Neutrophil (primary cell): ENCODE results near the gene RABL6.

Experiments used
- H3K27ac ChIP-seq: fragments of 200-600 bp; sonication (generic); 2 replicates; pipeline ENCODE4 v1.5.1; 2016; ENCODE audit warnings: mild to moderate bottlenecking, moderate library complexity
- H3K27me3 ChIP-seq: fragments of 200-600 bp; sonication (generic); 2 replicates; pipeline ENCODE4 v1.6.0; 2016; ENCODE audit warnings: mild to moderate bottlenecking
- H3K36me3 ChIP-seq: fragments of 200-600 bp; sonication (generic); 2 replicates; pipeline ENCODE4 v1.5.1; 2017
- H3K4me1 ChIP-seq, 2 experiments: fragments of 200-600 bp in 1 of 2; sonication (generic) in 1 of 2; 1 replicate in 1 of 2; 2 replicates in 1 of 2; pipeline versions ENCODE4 v1.5.1 to v1.6.1; 2013 to 2016; ENCODE audit warnings: low read depth in 1 of 2, low read length in 1 of 2, mild to moderate bottlenecking in 1 of 2, moderate library complexity in 1 of 2; ENCODE audit not compliant: control insufficient read depth in 1 of 2, insufficient read depth in 1 of 2
- H3K4me3 ChIP-seq, 2 experiments: fragments of 200-600 bp in 1 of 2; sonication (generic) in 1 of 2; 1 replicate in 1 of 2; 2 replicates in 1 of 2; pipeline ENCODE4 v1.5.1; 2013 to 2016; ENCODE audit warnings: low read depth in 1 of 2, low read length in 1 of 2, mild to moderate bottlenecking in 1 of 2, moderate library complexity in 1 of 2
- H3K9me3 ChIP-seq: fragments of 200-600 bp; sonication (generic); 2 replicates; pipeline ENCODE4 v1.5.1; 2016
- TF ChIP-seq, protein P1 (sequence below): fragments of 200-600 bp; sonication (generic); IDR thresholded peaks from 2 replicates; pipeline ENCODE4 v1.5.1; 2016; ENCODE audit warnings: antibody characterized with exemption

RABL6 gene

DNA sequence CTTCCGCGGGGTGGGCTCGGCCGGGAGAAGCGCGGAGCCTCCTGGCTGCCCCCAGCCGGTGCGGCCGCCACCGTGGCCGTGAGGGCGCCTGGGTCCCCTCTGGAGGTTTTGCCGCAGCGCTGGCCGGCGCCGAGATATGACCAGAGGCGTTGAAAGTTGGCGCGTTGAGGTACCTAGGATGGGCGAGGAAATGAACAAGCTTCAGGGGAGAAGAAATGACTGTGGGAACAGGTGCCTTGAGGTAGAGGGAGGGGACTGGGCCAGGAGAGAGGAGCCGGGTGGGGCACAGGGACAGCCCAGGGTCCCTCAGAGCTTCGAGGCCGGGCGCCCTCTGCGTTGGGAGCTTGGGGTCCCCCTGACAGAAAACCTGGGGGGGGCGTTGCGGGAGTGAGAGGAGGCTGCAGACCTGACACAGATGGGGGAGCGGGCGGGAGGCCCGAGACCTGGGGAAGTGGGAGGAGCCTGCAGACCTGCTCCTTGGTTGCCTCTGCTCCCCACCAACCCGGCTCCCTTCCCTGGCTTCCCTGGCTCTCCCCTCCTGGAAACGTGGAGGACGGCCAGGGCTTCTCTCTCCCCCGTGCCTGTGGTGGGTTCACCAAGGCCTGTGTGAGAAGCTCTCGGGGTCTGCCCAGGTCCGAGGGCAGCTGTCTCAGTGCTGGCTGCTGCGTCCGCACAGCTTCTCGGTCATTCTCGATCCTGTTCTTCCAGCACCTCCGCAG lies 14.2 kb downstream of the RABL6 start:
- Histone ChIP-seq H3K27ac (no peak overlapping the region), H3K4me1 (peaks cover 4 to 12% of the 10 kb centered on the region in 2 experiments), H3K27me3 (peaks cover 21% of the 10 kb centered on the region), H3K4me3 (no peak overlapping the region), H3K36me3 (peaks cover 38% of the 10 kb centered on the region), H3K9me3 (no peaks in the 10 kb centered on the region)
- TF ChIP-seq, protein P1, sequence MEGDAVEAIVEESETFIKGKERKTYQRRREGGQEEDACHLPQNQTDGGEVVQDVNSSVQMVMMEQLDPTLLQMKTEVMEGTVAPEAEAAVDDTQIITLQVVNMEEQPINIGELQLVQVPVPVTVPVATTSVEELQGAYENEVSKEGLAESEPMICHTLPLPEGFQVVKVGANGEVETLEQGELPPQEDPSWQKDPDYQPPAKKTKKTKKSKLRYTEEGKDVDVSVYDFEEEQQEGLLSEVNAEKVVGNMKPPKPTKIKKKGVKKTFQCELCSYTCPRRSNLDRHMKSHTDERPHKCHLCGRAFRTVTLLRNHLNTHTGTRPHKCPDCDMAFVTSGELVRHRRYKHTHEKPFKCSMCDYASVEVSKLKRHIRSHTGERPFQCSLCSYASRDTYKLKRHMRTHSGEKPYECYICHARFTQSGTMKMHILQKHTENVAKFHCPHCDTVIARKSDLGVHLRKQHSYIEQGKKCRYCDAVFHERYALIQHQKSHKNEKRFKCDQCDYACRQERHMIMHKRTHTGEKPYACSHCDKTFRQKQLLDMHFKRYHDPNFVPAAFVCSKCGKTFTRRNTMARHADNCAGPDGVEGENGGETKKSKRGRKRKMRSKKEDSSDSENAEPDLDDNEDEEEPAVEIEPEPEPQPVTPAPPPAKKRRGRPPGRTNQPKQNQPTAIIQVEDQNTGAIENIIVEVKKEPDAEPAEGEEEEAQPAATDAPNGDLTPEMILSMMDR: no peak

DNA sequence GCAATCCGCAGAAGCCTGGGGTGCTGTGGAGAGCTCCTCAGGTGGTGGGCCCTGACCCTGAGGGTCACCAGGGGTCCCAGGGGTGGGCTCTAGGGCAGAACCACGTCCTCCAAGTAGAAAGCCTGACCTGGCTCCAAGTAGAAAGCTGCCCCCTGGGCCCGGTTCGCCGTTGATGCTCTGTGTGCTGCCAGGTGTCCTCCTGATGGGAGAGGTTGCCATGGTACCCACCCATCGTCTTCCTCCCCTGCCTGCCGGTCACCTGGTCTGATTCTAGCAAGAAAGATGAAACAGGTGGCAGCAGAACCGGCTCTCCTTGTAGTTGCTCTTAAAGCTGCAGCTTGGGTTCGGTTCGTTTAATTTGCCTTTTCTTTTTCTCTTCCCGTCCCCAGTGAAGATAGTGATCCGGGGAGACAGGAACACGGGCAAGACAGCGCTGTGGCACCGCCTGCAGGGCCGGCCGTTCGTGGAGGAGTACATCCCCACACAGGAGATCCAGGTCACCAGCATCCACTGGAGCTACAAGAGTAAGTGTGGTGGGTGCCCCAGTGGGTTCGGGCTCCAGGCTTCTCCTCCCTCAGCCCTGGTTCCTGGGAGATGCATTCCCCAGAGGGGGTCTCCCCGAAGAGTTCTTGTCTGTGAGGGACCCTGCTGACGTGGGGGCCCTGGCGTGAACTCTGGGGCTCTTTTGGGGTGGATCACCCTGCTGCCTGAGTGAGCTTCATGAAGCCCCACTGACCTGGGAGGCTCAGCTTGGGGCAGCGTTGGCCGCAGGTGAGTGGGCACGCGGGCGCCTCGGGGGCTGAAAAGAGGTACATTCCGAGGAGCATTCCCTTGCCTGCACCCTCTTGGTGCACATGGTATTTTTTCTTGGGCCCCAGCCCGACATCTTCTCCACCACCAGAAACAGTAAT lies 15.6 kb downstream of the RABL6 start:
- H3K4me1 ChIP-seq: peaks cover 4 to 12% of the 10 kb centered on the region in 2 experiments
- peaks cover 21% of the 10 kb centered on the region for H3K27me3 ChIP-seq
- H3K4me3 ChIP-seq: no peak overlapping the region
- H3K27ac ChIP-seq: no peak overlapping the region
- TF ChIP-seq, protein P1: no peak
- peaks cover 52% of the 10 kb centered on the region for H3K36me3 ChIP-seq
- H3K9me3 ChIP-seq: no peaks in the 10 kb centered on the region

DNA sequence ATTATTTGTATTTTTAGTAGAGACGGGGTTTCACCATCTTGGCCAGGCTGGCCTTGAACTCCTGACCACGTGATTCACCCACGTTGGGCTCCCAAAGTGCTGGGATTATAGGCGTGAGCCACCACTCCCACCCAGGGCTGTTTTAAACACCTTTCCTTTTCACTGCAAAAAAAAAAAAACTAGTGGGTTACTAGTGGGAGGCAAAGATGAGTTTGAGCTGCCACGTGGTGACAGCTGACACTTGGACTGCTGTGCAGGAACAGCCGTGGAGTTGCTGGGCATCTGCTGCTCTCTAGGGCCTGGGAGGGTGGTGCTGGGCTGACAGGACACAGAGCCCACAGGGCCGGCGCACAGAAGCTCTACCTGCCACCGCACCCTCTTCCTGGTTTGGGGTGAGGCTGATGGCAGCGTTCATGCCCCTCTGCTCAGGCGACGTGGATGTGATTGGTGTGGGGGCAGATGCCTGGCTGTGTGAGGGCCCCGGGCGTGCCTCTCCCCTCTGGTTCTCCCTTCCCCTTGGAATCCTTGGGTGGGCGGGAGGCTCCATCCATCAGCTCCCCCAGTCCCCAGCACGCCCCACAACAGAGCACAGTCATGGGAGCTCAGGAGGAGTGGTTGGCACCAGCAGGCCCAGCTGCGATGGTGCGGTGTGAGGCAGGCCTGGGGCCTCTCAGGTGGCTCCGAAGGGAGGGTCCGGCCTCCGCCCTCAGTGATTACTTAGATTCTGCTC lies 16.9 kb downstream of the RABL6 start:
- H3K4me3 ChIP-seq: no peak overlapping the region
- H3K27ac ChIP-seq: no peak overlapping the region
- no peaks in the 10 kb centered on the region for H3K9me3 ChIP-seq
- peaks cover 65% of the 10 kb centered on the region for H3K36me3 ChIP-seq
- H3K4me1 ChIP-seq: peaks cover 4 to 12% of the 10 kb centered on the region in 2 experiments
- H3K27me3 ChIP-seq: peaks cover 21% of the 10 kb centered on the region
- TF ChIP-seq, protein P1: no peak

DNA sequence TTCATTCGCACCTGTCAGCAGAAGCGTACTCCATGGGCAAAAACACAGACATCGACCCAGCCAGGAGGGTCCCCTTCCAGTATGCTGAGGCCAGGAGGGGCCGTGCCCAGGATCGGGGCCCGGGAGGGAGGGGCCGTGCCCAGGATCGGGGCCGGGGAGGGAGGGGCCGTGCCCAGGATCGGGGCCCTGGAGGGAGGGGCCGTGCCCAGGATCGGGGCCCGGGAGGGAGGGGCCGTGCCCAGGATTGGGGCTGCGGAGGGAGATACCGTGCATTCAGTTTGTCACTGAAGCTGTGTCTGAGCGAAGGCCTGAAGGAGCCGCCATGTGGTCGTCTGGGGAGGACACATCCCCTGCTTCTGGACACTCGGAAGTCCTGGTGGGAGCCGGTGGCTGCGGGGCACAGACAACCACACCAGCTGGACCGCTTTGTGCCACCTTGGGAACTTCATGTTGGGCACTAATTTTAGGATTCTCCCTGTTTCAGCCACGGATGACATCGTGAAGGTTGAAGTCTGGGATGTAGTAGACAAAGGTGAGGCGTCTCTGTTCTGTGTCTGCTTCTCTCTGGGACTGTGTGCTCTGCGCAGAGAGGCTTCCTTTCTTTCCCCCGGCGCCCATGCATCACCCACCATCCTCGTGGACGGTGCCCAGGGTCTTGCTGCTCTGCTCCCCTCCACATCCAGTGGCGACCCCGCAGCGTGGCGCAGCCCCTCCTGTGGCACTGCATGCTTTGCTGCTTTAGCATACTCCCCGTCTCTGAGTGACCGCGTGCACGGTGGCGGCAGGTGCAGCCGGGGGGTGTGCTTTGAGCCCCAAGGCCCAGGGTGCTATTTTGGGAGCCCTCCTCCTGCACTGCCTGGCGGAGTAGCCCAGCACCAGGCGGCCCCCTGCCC lies 17.8 kb downstream of the RABL6 start:
- H3K27ac ChIP-seq: no peak overlapping the region
- TF ChIP-seq, protein P1: no peak
- peaks cover 17% of the 10 kb centered on the region for H3K27me3 ChIP-seq
- H3K4me1 ChIP-seq: peaks cover 8 to 17% of the 10 kb centered on the region in 2 experiments
- peaks cover 73% of the 10 kb centered on the region for H3K36me3 ChIP-seq
- H3K9me3 ChIP-seq: no peaks in the 10 kb centered on the region
- H3K4me3 ChIP-seq: no peak overlapping the region

DNA sequence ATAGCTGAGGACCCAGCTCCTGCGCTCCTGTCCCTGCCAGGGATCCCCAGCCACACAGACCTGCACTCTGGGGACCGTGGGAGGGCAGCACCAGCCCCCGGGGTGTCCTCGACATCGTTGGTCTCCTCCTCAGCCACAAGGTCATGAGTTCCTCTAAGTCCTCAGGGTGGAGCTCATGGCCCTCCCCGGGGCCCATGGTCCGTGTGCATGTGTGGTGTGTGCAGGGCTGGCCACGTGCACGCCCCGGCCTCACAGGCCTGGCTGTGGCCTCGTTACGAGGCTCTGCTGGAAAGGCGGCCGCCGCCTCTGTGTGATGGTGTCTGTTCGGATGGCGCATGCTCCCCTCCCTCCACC lies 18.4 kb downstream of the RABL6 start:
- no peak overlapping the region for H3K27ac ChIP-seq
- peaks cover 73% of the 10 kb centered on the region for H3K36me3 ChIP-seq
- H3K4me3 ChIP-seq: no peak overlapping the region
- TF ChIP-seq, protein P1: no peak
- peaks cover 10 to 19% of the 10 kb centered on the region in 2 experiments for H3K4me1 ChIP-seq
- peaks cover 11% of the 10 kb centered on the region for H3K27me3 ChIP-seq
- H3K9me3 ChIP-seq: no peaks in the 10 kb centered on the region
